Erythroblast (primary cell): Measurements from ENCODE around the gene OSBPL5.
"Not testable (repeated sequence)": the region's sequence is repeated elsewhere in the genome, so short reads cannot be mapped to it uniquely, and the experiment has no call there.

Experiments used
- DNase-seq, 2 experiments: peaks; one replicate each; lab custom pipeline; 2025; lab: John Stamatoyannopoulos, UW
- GATA1 ChIP-seq: IDR thresholded peaks from 2 replicates; pipeline ENCODE4 v1.6.1; 2011; ENCODE audit warnings: low read depth, mild to moderate bottlenecking, control low read depth, low read length, moderate library complexity
- POLR2A ChIP-seq: IDR thresholded peaks from 2 replicates; pipeline ENCODE4 v1.6.1; 2011; ENCODE audit warnings: mild to moderate bottlenecking, low read length

OSBPL5 gene

DNA sequence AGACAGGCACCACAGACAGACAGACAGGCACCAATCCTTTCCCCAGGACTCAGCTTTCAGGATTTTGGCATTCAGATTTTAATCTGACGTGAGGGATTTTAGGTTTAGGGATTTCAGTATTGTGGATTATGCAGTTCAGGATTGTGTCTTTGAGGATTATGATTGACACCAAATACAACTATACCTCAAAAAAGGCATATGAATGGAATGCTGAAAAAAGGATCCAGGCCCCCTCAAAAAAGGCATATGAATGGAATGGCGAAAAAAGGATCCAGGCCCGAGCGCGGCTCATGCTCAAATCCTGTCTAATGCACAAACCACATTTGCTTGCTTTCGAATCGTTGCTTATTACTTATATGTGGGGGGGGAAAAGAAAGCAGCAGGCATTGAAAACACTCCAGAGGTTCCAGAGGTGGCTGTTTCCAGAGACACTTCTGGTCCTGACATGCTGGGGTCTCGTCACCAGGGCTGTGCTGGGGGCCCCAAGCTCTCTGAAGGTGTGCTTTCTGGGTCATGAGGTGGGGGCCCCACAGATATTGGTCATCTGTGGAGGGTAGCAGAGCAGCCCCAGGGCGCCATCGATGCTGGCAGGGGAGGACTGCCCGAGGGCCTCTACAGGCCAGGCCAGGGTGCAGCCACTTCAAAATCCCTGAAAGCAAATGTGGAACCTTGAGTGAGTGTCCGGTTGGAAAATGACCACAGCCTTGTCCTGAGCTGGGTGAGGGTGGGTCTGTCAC is 16.8 kb upstream of the OSBPL5 start:
- DNase-seq = no peak
- TF ChIP-seq POLR2A (no peak), GATA1 (no peak)

GRCh38 chr11:3180869-3181268 is 15.8 kb upstream of the OSBPL5 start:
- no peak for DNase-seq
- TF ChIP-seq GATA1 (no peak), POLR2A (no peak)

DNA sequence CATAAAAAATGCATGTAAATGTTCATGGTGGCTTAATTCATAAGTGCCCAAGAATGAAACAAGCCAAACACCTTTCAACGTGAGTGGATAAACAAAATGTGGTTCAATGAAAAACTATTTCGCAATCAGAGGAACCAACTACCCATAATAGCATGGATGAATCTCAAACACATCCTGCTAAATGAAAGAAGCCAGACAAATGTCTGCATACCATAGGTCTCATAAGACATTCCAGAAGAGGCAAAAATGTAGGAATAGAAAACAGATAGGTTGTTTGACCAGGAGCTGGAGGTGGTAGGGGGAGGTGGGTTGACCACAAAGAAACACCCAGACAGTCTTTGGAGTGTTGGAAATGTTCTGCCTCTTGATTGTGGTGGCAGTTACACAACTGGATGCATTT is 13.2 kb upstream of the OSBPL5 start:
- DNase-seq = no peak
- TF ChIP-seq POLR2A (no peak), GATA1 (no peak)

GRCh38 chr11:3177931-3178330 is 12.8 kb upstream of the OSBPL5 start:
- TF ChIP-seq GATA1 (no peak), POLR2A (no peak)

DNA sequence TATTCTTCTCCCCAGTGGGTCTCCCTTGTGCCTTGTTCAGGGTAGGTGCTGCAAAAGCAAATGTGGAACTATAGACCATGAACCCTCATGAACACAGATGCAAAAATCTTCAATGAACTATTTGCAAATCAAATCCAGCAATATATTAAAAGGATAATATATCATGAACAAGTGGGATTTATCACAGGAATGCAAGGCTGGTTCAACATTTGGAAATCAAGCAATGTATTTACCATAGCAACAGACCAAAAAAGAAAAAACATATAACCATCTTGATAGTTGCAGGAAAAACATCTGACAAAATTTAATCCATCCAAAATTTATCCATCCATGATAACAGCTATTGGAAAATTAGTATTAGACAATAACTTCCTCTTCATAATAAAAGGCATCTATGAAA is 11.4 kb upstream of the OSBPL5 start:
- TF ChIP-seq POLR2A (no peak), GATA1 (no peak)
- DNase-seq = no peak

More at GRCh38 chr11:3177931-3178330, 12.8 kb upstream of the OSBPL5 start:
- no peak for DNase-seq

- DNase-seq = no peak
- no peak for TF ChIP-seq POLR2A
- no peak for TF ChIP-seq GATA1
Measured at GRCh38 chr11:3175194-3175593, 10.1 kb upstream of the OSBPL5 start.

GRCh38 chr11:3174387-3174786 is 9.3 kb upstream of the OSBPL5 start:
- DNase-seq = no peak
- no peak for TF ChIP-seq POLR2A
- TF ChIP-seq GATA1 = no peak

DNA sequence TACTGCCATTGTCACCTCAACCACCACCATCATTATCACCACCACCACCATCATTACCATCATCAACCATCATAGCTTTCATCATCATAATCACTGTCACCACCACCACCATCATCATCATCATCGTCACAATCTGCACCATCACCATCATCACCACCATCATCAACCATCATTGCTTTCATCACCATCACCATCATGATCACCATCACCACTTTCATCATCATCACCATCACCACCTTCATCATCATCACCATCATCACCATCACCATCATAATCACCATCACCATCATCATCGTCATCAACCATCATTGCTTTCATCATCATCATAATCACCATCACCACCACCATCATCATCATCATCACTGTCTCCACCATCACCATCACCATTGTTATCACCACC is 8.7 kb upstream of the OSBPL5 start:
- no peak for TF ChIP-seq POLR2A
- DNase-seq = no peak

GRCh38 chr11:3171931-3172560 is 6.9 kb upstream of the OSBPL5 start:
- TF ChIP-seq GATA1 (no peak), POLR2A (no peak)

DNA sequence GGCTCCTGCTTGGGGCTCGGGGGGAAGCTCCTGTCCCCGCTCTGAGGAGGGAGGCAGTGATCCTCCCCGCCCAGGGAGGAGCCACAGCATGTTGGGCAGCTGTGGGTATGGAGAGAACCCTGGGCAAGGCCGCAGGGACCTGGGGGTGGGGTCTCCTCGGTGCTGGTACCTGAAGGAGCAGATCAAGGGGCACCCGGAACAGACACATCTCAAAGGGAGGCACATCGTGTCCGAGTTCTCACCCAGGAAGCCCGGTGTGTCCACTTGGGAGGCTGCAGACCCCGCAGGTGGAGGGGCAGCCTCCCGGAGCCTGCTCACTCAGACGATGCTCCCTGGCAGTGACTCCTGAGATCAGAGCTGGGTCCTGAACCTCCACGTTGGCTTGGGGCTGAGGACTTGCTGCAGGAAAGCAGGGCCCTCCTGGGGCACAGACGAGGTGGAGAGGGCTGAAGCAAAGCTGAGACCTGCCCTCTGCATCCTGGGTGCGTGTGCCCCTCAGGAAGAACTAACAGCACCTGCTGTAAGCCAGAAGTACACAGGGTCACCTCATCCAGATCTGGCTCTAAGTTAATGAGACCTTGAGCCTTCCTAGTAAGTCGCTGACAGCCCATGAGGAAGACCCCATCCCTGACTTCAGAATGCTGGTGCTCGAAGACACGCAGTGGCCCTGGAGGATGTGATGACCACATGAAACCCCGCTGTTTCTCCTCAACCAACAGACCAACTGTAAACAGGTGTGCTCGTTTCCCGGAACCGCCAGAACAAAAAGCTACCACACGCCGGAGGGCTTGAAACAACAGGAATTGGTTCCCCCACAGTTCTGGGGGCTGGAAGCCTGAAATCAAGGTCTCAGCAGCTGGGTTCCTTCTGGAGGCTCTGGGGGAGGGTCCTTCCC is 5.9 kb upstream of the OSBPL5 start:
- no peak for TF ChIP-seq GATA1
- no peak for TF ChIP-seq POLR2A
- no peak for DNase-seq

More at GRCh38 chr11:3171931-3172560, 6.9 kb upstream of the OSBPL5 start:
- DNase-seq = no peak

DNA sequence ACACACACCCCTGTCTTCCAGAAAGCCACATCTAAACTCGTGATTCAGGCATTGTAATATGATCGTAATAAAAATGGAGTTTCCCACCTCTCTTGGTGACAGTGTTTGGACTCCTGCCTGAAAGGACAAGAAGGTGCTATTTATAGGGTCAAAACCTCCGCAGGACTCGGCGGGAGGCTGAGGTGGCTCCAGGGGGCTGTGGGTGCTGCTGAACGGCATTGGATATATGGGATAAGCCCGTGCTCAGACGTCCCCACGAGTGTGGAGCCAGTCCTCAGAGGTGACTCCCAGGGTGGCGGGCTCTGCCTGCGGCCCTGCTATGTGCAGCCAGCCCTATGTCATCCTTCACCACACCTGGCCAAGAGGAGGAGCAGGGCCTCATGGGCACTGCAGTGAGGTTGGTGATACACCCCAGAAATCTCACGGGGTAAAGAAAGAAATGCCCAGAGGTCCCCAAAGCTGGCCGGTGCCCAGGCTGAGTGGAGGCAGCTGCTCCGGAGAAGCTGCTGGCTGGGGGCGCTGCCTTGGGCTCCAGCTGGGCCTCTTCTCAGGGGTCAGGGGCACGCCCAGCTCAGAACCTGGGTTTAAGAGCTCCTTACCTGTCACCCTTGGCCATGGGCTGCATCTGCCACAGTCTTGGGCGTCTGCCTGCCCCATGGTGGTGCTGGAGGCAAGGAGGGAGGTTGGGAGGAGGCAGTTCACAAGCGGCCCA is 5.1 kb upstream of the OSBPL5 start:
- DNase-seq = no peak
- no peak for TF ChIP-seq POLR2A
- TF ChIP-seq GATA1 = no peak

GRCh38 chr11:3169255-3170043 is 4.3 kb upstream of the OSBPL5 start:
- TF ChIP-seq POLR2A = peak; percentile 31
- no peak for TF ChIP-seq GATA1
- DNase-seq = peak; percentile 76 to 88

- not testable (repeated sequence) for DNase-seq
Measured at GRCh38 chr11:3168742-3169254, 3.7 kb upstream of the OSBPL5 start.
